ENCODE measurements around the gene COL4A4. TPM values are rescaled to one million over a fixed set of nuclear protein-coding genes. Genes with fewer than 3 reads are reported as not detected.

Gene COL4A4
- total and polyA plus RNA-seq, 2 donors (not counting 3 experiments of a cell fraction or from before 2014, with no cell fraction given): not detected

GRCh38 chr2:226953206-226953605 lies 210.8 kb downstream of the COL4A4 start:
- DNase-seq (ENCODE audit: low read depth, low spot score) (no peak), FAIRE-seq (no peak)
- Histone ChIP-seq H3K79me2 (ENCODE audit: control insufficient read depth, insufficient read depth, low read length) (no peaks in the 10 kb centered on the region), H3K9me3 (replicated peaks; ENCODE audit: control insufficient read depth, insufficient read depth, low read length) (no peaks in the 10 kb centered on the region), H3K4me3 (replicated peaks in 1 of 3; ENCODE audit: insufficient read depth in 1 of 3, low read depth in 1 of 3, low read length in 3 of 3) (no peak overlapping the region), H3K9me1 (replicated peaks; ENCODE audit: control insufficient read depth, extremely low read depth, insufficient read depth, low read length) (no peaks in the 10 kb centered on the region), H3K4me1 (ENCODE audit: control insufficient read depth, extremely low read depth, insufficient read depth, low read length) (no peaks in the 10 kb centered on the region), H3K27ac (ENCODE audit: insufficient read depth, low read depth, low read length) (no peak overlapping the region), H2AFZ (ENCODE audit: low read depth, low read length) (no peak overlapping the region), H3K27me3 (ENCODE audit: control insufficient read depth in 2 of 2, insufficient read depth in 2 of 2, low read length in 2 of 2) (no peaks in the 10 kb centered on the region), H4K20me1 (replicated peaks; ENCODE audit: control insufficient read depth, extremely low read depth, insufficient read depth, low read length) (no peaks in the 10 kb centered on the region), H3K9ac (replicated peaks; ENCODE audit: extremely low read depth, insufficient read depth, low read length) (no peak overlapping the region), H3K36me3 (ENCODE audit: control insufficient read depth in 2 of 2, extremely low read depth in 1 of 2, insufficient read depth in 2 of 2, low read length in 2 of 2) (no peaks in the 10 kb centered on the region), H3K4me2 (ENCODE audit: insufficient read depth, low read length) (no peak overlapping the region)
- ChIA-PET CTCF (interaction anchor here (1.3 kb wide), 1 partner anchor 1288 kb away, joined by 4 read pairs; no protein-coding TSS in a partner anchor), POLR2A (no interaction called here)
- no peak for TF ChIP-seq GATA2 (IDR thresholded peaks at IDR 0.05; ENCODE audit: insufficient read depth, insufficient read length, low read depth, low read length)
- dilution Hi-C loops (cut with MboI; ENCODE audit: extremely low pct_ligation_motif_present, low sequenced_read_pairs) (no loop called here), intact Hi-C loops (cut with micrococcal nuclease) (no loop called here)
- BruUV-seq (replicated peaks): no TSS peak

Small RNAs within 50 kb of the gene (small RNA-seq; reads per million reads assigned to genes)
- not detected for gene RF00554 (ENCODE audit: insufficient read depth, insufficient read length, low read depth, low replicate concordance)

Other genes with a start within 250 kb of the COL4A4 start
- not detected in 2 replicates for gene COL4A3, start 419 bp upstream of the COL4A4 start, total RNA-seq
- not detected in 2 replicates for gene COL4A3, start 419 bp upstream of the COL4A4 start, polyA plus RNA-seq
- gene MFF, start 161.0 kb upstream of the COL4A4 start, total RNA-seq: 60.4 and 65.1 TPM in 2 replicates
- 32.9 and 36.3 TPM in 2 replicates for gene MFF, start 161.0 kb upstream of the COL4A4 start, polyA plus RNA-seq
- not detected in 2 replicates for gene TM4SF20, start 215.1 kb upstream of the COL4A4 start, total RNA-seq
- gene TM4SF20, start 215.1 kb upstream of the COL4A4 start, polyA plus RNA-seq: not detected in 2 replicates
- not detected in 2 replicates for gene SCYGR1, start 223.7 kb upstream of the COL4A4 start, total RNA-seq
- gene SCYGR1, start 223.7 kb upstream of the COL4A4 start, polyA plus RNA-seq: not detected in 2 replicates